ENCODE measurements around the gene CBX2.

The CBX2 gene

DNA sequence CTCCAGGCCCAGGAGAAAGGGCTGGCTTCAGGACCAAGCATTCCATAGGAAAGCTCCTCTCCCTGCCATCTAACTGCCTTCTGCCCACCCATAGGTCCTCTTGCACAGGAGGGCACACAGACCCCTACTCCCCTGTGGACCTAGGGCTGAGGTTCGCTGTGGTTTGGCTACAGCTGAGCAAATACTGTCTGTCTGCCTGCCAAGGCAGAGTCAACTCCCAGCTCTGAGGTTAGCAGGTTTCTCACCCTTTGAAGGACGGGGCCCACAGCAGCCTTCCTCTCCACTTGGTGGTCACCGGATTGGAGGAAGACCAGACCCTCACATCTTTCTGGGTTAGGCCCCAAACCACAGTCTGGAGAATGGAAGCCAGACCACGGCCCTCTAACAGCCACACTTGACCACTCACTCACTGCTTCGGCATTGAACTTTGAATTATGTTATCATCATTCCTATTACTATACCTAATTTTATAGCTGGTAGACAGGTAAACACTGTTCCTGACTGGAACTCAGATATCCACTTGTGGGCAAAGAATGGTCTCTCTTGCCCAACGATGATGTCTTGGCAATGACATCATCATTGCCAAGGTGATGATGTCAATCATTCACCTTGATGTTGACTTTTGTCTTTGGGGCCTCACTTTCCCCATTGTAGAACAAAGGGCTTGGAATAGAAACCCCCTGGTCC, 47.1 kb downstream of the CBX2 start:
- Histone ChIP-seq H3K27me3 (ENCODE audit: low read length) (no peaks in the 10 kb centered on the region), H3K79me2 (ENCODE audit: insufficient read depth, low read length) (no peaks in the 10 kb centered on the region), H3K9ac (ENCODE audit: low read length) (no peak overlapping the region), H3K9me3 (ENCODE audit: insufficient read depth, low read length) (no peaks in the 10 kb centered on the region), H4K20me1 (ENCODE audit: low read depth, low read length) (no peaks in the 10 kb centered on the region), H3K4me3 (ENCODE audit: insufficient read depth, low read length, poor library complexity, severe bottlenecking) (no peak overlapping the region), H3F3A (ENCODE audit: insufficient read depth) (no peaks in the 10 kb centered on the region), H3K27ac (ENCODE audit: low read depth, low read length) (no peak overlapping the region), H3K9me2 (replicated peaks; ENCODE audit: insufficient read depth, low read length) (no peaks in the 10 kb centered on the region), H3K4me2 (ENCODE audit: low read depth, low read length, poor library complexity, severe bottlenecking) (no peak overlapping the region), H2AFZ (ENCODE audit: low read depth, low read length, severe bottlenecking) (no peak overlapping the region), H3K36me3 (ENCODE audit: low read length) (no peaks in the 10 kb centered on the region)
- TF ChIP-seq EZH2phosphoT487 (conservative IDR thresholded peaks at IDR 0.05; ENCODE audit: low read length) = no peak
- TF ChIP-seq, protein P1, sequence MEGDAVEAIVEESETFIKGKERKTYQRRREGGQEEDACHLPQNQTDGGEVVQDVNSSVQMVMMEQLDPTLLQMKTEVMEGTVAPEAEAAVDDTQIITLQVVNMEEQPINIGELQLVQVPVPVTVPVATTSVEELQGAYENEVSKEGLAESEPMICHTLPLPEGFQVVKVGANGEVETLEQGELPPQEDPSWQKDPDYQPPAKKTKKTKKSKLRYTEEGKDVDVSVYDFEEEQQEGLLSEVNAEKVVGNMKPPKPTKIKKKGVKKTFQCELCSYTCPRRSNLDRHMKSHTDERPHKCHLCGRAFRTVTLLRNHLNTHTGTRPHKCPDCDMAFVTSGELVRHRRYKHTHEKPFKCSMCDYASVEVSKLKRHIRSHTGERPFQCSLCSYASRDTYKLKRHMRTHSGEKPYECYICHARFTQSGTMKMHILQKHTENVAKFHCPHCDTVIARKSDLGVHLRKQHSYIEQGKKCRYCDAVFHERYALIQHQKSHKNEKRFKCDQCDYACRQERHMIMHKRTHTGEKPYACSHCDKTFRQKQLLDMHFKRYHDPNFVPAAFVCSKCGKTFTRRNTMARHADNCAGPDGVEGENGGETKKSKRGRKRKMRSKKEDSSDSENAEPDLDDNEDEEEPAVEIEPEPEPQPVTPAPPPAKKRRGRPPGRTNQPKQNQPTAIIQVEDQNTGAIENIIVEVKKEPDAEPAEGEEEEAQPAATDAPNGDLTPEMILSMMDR (IDR thresholded peaks at IDR 0.05; ENCODE audit: insufficient read depth, low read length, poor library complexity, severe bottlenecking) = no peak

DNA sequence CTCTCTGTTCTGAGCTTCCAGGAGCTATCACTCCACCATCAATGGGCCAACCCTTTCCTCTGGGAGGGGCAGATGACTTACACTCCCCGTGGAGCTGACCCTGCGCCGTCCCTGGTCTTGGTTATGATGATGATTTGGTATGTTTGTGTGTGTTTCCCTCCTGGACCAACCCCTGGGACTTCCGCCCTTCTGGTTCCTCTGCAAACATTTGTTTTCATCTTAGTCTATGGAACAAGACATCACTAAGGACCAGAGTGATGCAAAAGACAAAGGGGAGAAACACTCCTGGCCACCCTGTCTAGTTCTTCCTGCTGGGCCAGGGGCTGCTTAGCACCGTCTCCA, 47.6 kb downstream of the CBX2 start:
- Histone ChIP-seq H3K9me3 (ENCODE audit: insufficient read depth, low read length) (no peaks in the 10 kb centered on the region), H3K27ac (ENCODE audit: low read depth, low read length) (no peak overlapping the region), H3K4me2 (ENCODE audit: low read depth, low read length, poor library complexity, severe bottlenecking) (no peak overlapping the region), H4K20me1 (ENCODE audit: low read depth, low read length) (no peaks in the 10 kb centered on the region), H3F3A (ENCODE audit: insufficient read depth) (no peaks in the 10 kb centered on the region), H3K36me3 (ENCODE audit: low read length) (no peaks in the 10 kb centered on the region), H3K79me2 (ENCODE audit: insufficient read depth, low read length) (no peaks in the 10 kb centered on the region), H2AFZ (ENCODE audit: low read depth, low read length, severe bottlenecking) (no peak overlapping the region), H3K9ac (ENCODE audit: low read length) (no peak overlapping the region), H3K4me3 (ENCODE audit: insufficient read depth, low read length, poor library complexity, severe bottlenecking) (no peak overlapping the region), H3K9me2 (replicated peaks; ENCODE audit: insufficient read depth, low read length) (no peaks in the 10 kb centered on the region), H3K27me3 (ENCODE audit: low read length) (no peaks in the 10 kb centered on the region)
- TF ChIP-seq EZH2phosphoT487 (conservative IDR thresholded peaks at IDR 0.05; ENCODE audit: low read length) = no peak
- TF ChIP-seq, protein P1 (IDR thresholded peaks at IDR 0.05; ENCODE audit: insufficient read depth, low read length, poor library complexity, severe bottlenecking) = no peak

DNA sequence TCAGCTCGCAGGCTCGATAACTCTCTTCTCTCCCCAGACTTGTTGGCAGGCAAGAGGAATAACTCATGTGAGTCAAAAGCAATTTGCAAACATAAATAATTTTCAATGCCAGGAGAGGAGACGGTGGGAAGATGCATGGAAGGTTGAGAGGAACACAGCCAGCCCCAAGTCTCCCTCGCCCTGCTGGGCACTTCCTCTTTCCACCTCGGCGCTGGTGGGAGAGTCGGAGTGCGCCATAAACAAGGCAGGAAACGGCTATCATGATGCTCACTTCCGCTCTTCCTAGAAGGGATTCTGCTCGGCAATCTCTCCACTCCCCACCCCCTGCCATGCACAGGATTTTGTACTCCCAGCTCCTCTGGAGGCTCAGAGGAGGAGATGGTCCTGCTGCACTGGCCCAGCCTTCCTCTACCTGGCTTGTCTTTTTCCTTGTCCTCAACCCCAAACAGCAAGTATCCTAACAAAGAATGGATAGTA, 48.3 kb downstream of the CBX2 start:
- Histone ChIP-seq H3K4me2 (ENCODE audit: low read depth, low read length, poor library complexity, severe bottlenecking) (no peak overlapping the region), H3K36me3 (ENCODE audit: low read length) (no peaks in the 10 kb centered on the region), H2AFZ (ENCODE audit: low read depth, low read length, severe bottlenecking) (no peak overlapping the region), H3K27ac (ENCODE audit: low read depth, low read length) (no peak overlapping the region), H3K79me2 (ENCODE audit: insufficient read depth, low read length) (no peaks in the 10 kb centered on the region), H3K9me2 (replicated peaks; ENCODE audit: insufficient read depth, low read length) (no peaks in the 10 kb centered on the region), H3K4me3 (ENCODE audit: insufficient read depth, low read length, poor library complexity, severe bottlenecking) (no peak overlapping the region), H4K20me1 (ENCODE audit: low read depth, low read length) (no peaks in the 10 kb centered on the region), H3K9me3 (ENCODE audit: insufficient read depth, low read length) (no peaks in the 10 kb centered on the region), H3F3A (ENCODE audit: insufficient read depth) (no peaks in the 10 kb centered on the region), H3K9ac (ENCODE audit: low read length) (no peak overlapping the region), H3K27me3 (ENCODE audit: low read length) (no peaks in the 10 kb centered on the region)
- TF ChIP-seq, protein P1 (IDR thresholded peaks at IDR 0.05; ENCODE audit: insufficient read depth, low read length, poor library complexity, severe bottlenecking) = no peak
- no peak for TF ChIP-seq EZH2phosphoT487 (conservative IDR thresholded peaks at IDR 0.05; ENCODE audit: low read length)

Data from SU-DHL-6 (cell line).